GM19025 (cell line): ENCODE results near the gene MEGF11.

ENCODE experiments used
- ATAC-seq: cut with Tn5 transposase; IDR thresholded peaks from one replicate; pipeline ENCODE4 v1.9.1; 2021; ENCODE audit warnings: mild to moderate bottlenecking, low read depth, moderate library complexity; ENCODE audit not compliant: unreplicated experiment

The MEGF11 gene

DNA sequence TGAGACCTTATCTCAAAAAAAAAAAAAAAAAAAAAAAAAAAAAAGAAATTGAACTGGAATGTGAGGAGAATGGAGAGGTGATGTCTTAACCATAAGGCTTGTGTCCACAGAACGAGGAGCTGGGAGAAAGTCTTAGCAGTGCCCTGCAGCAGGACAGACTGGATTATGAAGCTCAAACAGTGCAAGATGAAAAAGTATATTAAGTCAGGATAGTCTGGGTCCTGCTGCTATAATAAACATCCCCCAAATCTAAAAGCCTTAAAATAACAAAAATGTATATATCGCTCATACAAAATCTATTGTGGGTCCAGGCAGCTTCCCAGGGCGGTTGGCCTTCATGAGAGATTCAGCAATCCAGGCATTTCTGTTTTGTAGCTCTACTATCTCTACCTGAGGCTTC is 208.7 kb downstream of the MEGF11 start:
- ATAC-seq, result no peak

DNA sequence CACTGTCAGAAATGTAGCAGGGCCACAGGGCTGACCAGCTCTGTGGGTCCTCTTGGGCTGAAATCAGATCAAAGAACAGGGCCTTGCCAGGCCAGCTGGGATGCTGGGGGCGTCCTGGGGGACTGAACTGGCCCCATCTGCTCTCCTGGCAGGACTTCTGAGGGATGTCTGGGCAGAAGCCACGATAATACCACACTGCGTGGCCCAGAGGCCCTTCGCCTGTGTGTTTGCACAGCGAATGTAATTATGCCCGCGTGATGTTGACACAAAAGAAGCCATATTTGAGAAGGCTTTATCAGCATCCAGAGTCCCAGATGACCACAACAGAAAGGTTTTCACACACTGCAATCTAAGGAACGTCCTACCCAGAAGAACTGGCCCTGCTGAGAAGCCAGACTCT is 210.3 kb downstream of the MEGF11 start:
- ATAC-seq, result no peak

GRCh38 chr15:66042624-66043023 is 210.9 kb downstream of the MEGF11 start:
- no peak for ATAC-seq

DNA sequence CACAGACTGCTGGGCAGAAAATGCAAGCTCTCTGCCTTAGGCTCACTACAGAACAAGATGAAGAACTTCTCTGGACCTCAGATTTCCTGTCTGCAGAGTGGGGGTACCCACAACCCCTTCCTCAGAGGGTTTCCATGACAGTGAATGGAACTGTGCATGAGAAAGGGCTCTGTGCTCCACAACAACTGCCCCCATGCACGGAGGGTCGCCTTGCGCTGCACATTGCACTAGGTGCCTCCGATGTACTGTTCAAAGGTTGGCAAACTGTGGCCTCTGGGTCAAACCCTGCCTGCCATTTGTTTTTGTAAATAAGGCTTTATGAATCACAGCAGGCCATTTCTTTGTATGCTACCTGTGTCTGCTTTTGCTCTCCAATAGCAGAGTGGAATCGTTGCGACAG is 212.3 kb downstream of the MEGF11 start:
- ATAC-seq, result no peak

DNA sequence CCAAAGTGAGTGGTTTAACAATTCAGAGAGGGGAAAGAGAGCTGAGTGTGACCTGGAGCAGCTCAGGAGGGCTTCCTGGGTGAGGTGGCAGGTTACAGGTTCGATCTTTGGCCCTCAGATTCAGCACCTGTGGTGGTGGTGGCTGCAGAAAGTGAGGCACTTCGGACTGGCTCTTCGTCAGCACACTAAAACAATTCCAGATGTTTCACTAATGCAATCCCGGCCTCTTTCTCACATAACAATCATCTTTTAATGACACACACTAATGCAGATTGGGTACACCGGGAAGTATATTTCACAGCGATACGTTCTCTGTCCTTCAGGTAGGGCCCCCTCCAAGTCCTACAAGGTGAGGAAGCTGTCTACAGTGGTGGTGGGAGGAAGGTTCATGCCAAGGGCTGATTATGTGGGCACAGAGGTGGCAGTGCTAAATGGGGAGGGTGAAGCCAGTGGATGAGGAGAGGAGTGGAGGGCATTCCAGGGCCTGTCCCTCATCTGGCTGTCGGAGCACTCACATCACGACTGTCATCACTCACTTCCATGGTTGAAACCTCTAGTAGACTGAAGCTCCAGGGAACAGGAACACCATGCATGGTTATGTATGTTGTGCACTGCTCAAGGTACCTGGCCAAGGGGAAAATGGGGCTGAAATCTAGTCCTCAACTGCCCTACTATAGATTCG is 213.2 kb downstream of the MEGF11 start:
- ATAC-seq, result no peak

- ATAC-seq, result no peak
These were observed 214.3 kb downstream of the MEGF11 start for GRCh38 chr15:66039117-66039871.

DNA sequence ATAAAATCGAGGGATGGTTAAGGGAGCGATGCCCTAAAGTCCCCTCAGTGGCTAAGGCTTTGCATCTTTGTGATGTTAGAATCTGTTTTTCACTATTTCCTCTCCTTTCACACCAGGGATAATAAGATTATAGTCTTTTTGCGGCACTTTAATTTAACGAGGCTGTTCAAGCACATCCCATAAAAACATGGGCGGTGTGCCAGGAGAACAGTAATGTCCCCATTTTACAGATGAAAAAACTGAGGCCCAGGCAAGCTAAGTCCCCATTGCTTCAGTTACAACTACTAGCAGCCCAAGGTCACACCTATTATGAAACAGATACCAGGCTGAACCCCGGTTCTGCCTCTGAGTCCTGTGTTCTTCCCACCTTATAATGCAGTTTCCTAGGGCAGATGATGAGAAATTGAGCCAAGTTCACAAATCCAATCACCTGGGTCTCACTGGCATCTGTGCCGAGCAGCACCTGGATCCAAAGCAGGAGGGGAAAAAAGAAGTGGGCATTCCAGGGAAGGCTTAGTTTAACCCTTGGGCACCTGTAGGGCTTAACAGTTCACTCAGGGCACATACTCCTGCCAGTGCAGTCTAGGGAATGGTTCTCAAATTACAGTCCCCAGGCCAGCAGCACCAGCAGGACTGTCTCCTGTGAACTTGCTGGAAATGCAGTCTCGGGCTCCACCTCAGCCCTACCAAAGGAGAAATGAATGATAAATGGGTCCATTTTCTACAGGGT is 215.0 kb downstream of the MEGF11 start:
- ATAC-seq, result no peak

GRCh38 chr15:66036859-66037258 is 216.7 kb downstream of the MEGF11 start:
- ATAC-seq, result no peak

DNA sequence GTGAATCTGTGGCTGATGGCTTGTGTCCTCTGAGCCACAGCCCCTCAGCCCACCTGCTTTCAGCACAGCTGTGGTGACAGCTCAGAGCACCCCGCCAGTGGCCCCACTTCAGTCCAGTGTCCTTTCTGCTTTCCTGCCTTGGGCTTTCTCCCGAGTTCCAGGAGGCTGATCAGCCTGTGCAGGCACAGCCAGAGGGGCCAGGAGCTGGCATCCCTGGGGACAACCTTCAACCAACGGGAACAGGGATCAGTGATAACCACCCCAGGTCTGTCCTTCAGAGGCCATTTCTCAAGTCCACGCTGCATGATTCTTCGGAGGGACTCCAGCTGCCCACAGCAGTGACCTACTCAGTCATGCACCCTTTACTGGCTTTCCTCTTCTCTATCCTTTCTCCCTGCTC is 217.6 kb downstream of the MEGF11 start:
- ATAC-seq, result no peak

GRCh38 chr15:66033143-66033542 is 220.4 kb downstream of the MEGF11 start:
- ATAC-seq, result no peak

- ATAC-seq, result no peak
These were observed 221.5 kb downstream of the MEGF11 start for GRCh38 chr15:66032006-66032405.

GRCh38 chr15:66030650-66031049 is 222.9 kb downstream of the MEGF11 start:
- no peak for ATAC-seq

DNA sequence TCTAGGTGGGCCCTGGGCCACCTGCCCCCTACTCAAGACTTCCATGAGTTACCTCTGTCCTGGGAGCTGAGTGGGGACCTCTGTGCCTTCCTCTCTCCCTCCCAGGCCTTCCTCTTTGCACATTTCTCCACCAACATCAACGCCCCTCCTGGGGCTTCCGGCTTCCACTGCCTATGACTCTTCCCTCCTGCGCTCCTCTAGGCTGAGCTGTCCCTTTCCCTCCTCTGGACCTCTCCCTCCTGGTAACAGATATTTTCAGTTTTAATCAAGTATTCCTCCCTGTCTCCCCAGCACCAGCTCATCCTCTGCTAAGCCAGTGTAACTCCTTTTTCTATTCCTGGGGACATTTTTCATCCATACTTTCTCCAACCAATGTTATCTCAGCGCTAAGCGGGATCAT is 223.9 kb downstream of the MEGF11 start:
- no peak for ATAC-seq

DNA sequence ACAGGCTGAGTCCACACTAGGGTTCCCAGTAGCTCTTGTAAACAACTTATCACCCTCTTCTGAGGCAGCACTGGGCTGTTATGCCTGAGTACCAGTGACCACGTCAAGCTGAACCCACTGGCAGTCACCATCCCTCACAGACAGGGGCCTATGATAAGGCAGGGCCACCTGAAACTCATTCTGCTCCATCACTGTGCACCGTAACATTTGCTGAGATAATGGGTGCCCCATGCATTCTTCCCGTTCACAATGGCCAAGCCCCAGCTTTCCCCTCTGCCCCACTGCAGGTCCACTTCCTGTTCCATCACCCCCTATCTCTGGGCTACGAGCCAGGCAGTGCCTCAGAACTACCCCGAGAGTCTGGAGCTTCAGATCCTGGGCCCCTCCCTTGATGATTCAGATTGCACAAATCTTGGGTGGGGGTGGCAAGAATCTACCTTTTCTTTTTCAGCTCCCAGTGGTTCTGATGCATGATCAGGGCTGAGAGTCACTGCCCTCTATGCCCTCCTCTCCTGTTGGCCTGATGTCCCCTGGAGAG is 226.2 kb downstream of the MEGF11 start:
- ATAC-seq, result no peak

DNA sequence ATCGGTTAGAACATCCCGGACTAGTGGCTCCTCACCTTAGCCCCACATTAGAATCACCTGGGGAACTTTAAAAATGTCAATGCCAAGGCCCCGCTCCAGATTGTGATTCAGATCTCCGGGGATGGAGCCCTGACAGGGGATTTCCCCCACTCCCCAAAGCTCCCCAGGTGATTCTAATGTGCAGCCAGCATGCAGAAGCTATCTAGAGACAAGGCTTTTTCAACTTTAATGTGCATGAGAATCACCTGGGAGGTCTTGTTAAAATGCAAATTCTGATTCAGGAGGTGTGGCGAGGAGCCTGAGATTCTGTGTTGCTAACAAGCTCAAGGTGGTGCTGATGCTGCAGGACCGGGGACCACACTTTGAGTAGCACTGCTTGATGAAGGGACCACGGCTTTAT is 227.6 kb downstream of the MEGF11 start:
- ATAC-seq, result no peak

- ATAC-seq, result no peak
These were observed 228.5 kb downstream of the MEGF11 start for GRCh38 chr15:66025015-66025452.

DNA sequence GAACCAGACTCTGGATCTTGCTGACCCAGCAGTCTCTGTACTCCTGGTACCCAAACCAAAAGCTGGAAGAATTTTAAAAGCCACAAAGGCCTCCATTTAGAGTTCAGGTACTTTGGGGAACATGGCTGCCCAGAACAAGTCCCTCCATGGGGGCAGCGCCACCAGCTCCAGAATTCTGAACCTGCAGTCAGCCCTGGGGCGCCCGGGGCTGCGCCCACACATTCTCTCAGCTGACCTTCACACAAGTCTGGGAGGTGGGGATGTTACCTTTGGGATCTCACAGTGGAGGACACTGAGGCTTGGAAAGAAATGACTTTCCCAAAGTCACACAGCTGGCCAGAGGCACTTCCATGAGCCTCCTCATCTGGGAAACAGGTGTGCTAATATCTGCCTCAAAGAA is 229.4 kb downstream of the MEGF11 start:
- ATAC-seq, result no peak

DNA sequence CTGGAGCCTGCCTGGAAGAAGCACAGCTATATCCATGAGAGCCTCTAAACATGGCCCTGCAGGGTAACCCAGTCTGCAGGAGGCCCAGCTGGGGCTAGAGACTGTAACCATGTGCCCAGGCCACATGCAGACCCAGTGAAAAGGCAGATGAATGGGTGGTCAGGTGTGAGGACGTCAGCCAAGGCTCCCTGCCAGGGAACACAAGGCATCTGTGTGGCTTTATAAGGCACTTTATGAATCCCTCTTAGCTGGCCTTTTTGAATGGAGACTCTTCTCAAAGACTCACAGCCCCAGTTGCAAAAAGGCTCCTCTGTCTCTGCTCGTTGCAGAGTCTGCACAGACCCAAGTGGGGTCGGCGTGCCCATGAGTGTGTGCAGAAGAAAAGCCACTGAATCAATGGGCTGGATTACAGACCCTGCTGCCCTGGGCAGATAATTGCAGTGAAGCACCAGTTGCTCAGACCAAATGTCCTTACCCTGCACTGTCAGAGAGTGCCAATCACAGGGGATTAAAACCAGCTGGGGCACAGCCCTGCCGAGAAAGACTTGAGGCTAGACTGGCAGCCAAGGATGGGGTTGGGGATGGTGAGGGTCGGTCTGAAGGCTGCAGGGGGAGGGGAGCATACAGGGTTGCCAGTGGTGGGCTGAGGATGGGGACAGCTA is 230.1 kb downstream of the MEGF11 start:
- ATAC-seq, result no peak

DNA sequence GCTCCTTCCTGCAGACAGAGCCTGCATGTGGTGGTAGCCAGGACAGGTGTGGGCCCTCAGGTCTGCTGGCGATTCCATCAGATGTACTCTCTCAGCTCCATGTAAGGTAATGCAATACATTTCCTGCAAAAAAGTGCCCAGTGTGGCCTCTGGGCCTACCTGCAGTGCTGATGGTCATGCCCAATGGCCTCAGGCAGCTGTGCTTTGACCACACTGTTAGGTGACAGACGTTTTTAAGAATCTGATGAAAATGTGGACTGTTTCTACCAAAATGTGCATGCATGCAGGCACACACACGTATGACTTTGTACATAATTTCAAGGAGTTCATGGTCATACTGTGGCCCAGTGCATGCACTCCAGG is 231.4 kb downstream of the MEGF11 start:
- no peak for ATAC-seq

DNA sequence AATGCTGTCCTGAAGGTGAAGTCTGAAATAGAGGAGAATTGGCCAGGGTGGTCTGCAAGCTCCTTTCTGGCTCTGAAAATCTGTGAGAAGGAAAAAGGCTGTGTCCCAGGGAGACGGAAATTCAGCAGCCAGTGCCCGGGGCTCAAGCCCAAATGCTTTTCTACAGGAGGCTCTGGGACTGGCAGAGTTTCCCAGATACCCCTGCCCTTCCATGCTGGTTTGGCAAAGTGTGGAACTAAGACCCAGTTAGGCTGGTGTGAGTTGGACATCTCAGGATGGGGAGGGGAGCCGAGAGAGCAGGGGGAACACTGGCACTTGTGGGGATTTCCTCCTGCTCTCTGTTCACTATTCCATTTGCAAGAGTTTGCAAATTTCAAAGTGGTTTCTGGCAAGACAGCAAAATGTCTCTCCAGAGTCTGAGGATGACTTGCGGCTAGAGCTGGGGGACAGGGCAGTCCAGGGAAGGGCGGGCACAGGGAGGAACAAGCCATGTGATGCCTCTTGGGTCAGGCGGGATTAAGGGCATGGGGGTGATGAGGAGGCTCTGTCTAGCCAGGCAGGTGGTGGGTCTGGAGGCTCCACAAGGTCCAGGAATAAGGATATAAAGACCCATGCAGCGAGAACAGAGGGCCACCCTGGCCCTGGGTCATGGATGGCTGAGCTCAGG is 231.9 kb downstream of the MEGF11 start:
- no peak for ATAC-seq
